ENCODE results near the gene SHF. TPM values are rescaled to one million over a fixed set of nuclear protein-coding genes. Genes with fewer than 3 reads are reported as not detected.

Gene SHF, protein sequence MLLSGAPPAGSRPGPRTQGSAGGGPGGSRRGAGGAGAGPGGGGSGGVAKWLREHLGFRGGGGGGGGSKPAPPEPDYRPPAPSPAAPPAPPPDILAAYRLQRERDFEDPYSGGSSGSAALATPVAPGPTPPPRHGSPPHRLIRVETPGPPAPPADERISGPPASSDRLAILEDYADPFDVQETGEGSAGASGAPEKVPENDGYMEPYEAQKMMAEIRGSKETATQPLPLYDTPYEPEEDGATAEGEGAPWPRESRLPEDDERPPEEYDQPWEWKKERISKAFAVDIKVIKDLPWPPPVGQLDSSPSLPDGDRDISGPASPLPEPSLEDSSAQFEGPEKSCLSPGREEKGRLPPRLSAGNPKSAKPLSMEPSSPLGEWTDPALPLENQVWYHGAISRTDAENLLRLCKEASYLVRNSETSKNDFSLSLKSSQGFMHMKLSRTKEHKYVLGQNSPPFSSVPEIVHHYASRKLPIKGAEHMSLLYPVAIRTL
- total RNA-seq: 0.58 and 3.1 TPM in 2 replicates

GRCh38 chr15:45187894-45188830 lies at the start of gene SHF:
TSS of gene SHF (minus strand) at chr15:45187966. CDS start at chr15:45187951, 15 bp downstream.

GRCh38 chr15:45129651-45130129 lies 58.1 kb downstream of the SHF start, which contains the start of the genes DUOX1 and DUOXA1:
TSS of gene DUOX1 (plus strand) at chr15:45129994. CDS start at chr15:45131967, 1,973 bp downstream.
TSS of gene DUOXA1 (minus strand) at chr15:45129879. CDS start at chr15:45123014, 6,865 bp downstream.

Other genes starting within 250 kb of the SHF start
- not detected in 2 replicates for gene TERB2, start 231.3 kb downstream of the SHF start, total RNA-seq
- 4.8 and 17.6 TPM in 2 replicates for gene SORD, start 164.8 kb downstream of the SHF start, total RNA-seq
- gene DUOX2, start 73.8 kb downstream of the SHF start, total RNA-seq: under 0.01 TPM in 1 of 2 replicates, not detected in the other
- gene DUOXA2, start 73.6 kb downstream of the SHF start, total RNA-seq: not detected in 2 replicates
- gene DUOXA1, start 58.1 kb downstream of the SHF start, total RNA-seq: 0.56 TPM in 1 of 2 replicates, not detected in the other
- gene DUOX1, start 58.0 kb downstream of the SHF start, total RNA-seq: under 0.01 TPM in 2 replicates
- gene SLC28A2, start 64.3 kb upstream of the SHF start, total RNA-seq: under 0.01 TPM in 1 of 2 replicates, not detected in the other
- 0.19 and 0.56 TPM in 2 replicates for gene GATM, start 190.6 kb upstream of the SHF start, total RNA-seq

All from regular cardiac myocyte (primary cell).